NCI-H2227 treated with DMSO at 0.1 percent for 48 hours (cell line): Measurements from ENCODE around the gene P2RX1.
"Not testable (repeated sequence)": the region's sequence is repeated elsewhere in the genome, so short reads cannot be mapped to it uniquely, and the experiment has no call there.

Experiments used
- DNase-seq: peaks from one replicate; lab custom pipeline; 2025; lab: John Stamatoyannopoulos, UW

The P2RX1 gene

DNA sequence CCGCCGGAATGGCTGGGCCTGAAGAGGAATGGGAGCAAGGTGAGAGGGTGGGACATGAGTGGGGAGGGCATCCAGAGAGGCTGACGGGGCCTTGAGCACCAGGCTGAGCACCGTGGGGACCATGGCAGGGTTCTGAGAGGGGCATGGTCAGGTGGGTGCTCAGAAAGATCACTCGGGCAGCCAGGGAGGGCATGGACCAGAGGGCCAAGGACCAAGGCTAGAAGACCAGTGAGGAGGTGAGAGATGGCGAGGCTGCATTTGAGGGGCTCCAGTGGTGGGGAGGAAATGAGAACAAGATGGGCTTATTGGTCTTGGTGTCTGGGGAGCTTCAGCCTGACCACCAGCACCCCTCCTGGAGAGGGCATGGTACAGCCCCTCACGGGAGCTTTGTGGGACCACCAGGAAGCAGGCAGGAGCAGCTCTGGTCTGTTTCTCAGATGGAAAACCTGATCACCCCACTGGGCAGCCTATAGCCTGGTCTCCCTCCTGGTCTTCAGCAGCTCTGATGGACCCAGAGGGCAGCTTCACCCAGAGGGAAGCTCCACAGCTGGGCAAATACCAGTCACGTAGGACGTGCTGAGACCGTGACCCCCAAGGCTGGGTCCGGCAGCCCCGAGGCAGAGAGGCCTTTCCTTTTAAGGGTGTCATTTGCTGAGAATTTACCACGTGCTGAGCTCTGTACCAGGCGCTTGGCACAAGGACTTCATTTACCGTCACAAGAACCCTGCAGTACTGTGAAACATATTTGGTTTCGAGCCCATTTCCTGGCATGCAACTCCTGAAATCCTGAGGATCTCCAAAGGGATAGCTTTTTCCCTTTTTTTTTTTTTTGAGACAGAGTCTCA, 58.8 kb downstream of the P2RX1 start:
- DNase-seq: no peak

DNA sequence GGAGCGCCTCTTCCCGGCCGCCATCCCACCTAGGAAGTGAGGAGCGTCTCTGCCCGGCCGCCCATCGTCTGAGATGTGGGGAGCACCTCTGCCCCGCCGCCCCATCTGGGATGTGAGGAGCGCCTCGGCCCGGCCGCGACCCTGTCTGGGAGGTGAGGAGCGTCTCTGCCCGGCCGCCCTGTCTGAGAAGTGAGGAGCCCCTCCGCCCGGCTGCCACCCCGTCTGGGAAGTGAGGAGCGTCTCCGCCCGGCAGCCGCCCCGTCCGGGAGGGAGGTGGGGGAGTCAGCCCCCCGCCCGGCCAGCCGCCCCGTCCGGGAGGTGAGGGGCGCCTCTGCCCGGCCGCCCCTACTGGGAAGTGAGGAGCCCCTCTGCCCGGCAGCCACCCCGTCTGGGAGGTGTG, 62.1 kb downstream of the P2RX1 start:
- not testable (repeated sequence) for DNase-seq

DNA sequence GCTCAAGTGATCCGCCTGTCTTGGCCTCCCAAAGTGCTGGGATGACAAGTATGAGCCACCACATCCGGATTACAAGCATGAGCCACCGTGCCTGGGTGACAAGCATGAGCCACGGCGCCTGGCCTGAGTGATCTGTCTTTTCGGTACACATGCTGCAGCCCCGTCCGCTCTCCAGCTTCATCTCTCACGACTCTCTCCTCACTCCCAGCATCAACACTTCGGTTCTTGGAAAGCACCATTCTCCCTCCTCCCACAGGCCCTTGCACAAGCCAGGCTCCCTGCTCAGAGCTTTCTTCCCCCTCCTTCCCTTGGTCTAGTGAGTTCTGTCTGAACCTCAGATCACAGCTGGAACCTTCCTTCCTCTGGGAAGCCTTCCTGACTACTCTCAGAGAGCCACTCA, 63.7 kb downstream of the P2RX1 start:
- no peak for DNase-seq

DNA sequence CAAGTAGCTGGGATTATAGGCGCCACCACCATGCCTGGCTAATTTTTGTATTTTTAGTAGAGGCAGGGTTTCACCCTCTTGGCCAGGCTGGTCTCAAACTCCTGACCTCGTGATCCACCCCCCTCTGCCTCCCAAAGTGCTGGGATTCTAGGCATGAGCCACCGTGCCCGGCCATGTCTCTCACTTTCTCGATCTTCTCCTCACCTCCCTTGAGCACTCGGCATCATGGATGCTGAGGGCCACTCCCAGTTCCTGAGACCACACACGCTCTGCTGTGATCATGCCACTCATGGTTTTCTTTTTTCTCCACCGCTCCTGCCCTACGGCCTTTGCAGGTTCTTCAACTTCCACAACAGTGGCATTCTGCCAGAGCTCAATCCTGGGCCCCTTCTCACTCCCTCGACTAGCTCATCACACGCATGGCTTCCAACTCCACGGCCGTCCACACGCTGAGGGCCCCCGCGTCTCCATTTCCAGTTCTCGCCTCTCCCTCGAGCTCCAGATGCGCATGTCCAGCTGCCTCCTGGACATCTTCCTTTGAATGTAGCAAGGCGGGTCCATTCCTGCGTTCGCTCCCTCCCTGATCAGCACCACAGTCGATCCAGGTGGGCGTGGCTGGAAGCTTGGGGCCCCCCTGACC, 64.7 kb downstream of the P2RX1 start:
- DNase-seq: no peak

DNA sequence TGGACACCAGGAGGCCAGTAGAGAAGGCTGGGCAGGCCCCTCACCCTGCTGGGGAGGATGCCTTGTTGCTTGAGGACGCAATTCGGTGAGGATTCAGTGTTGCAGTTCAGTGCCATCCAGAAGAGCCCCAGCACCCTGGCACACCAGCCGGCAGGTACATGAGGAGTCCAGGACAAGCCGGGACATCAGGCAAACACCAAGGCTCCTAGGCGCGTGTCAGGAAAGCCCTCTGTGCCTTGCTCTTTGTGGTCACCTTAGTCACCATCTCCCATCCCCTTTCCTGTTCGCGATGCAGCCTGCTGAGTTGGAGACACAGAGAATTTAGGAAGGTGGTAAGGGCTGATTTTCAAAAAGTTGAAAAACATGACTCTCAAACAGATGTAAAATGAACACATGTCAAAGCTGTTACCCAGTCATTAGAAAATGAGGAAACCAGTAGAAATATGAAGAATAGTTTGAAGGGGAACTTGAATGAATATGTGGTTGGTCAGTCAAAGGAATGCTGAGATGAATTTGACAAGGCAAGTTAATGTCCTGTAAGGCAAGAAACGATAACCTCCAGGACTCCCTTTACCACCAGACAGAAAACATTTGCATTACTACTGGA, 67.9 kb downstream of the P2RX1 start:
- no peak for DNase-seq

DNA sequence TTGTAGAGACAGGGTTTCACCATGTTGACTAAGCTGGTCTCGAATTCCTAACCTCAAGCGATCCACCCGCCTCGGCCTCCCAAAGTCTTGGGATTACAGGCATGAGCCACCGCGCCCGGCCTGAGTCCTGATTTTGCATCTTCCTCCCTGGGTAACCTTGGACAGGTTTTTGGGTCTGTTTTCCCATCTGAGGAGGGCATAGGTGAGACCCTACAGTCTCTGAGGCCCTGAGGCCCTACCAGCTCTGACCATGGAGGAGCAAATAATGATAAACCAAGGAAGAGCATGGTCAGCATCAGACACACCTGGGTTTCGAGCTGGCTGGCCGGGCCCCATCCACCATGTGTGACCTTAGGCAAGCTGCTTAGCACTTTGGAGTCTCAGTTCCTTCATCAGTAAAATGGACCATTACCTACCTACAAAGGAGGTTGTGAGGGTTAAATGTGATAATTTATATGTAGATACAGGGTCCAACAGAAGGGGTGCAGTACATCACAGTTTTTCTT, 69.0 kb downstream of the P2RX1 start:
- no peak for DNase-seq
